Epithelial cell of proximal tubule (primary cell): ENCODE data around the gene TDO2. TPM values are rescaled to one million over a fixed set of nuclear protein-coding genes. Genes with fewer than 3 reads are reported as not detected.
"Not testable (repeated sequence)": the region's sequence is repeated elsewhere in the genome, so short reads cannot be mapped to it uniquely, and the experiment has no call there.

ENCODE experiments used
- DNase-seq: peaks from one replicate; pipeline ENCODE4 v3.0.0-alpha.2; 2011; ENCODE audit warnings: low read depth
- H3K4me3 ChIP-seq: 2 replicates; pipeline ENCODE4 v1.5.1; 2011; ENCODE audit warnings: low read depth, mild to moderate bottlenecking, low read length
- total RNA-seq: library from RNA; depleted of rRNA; stranded (reverse); fragments of >200 nt; gene quantifications from 2 replicates; pipeline ENCODE4 v1.2.3, GENCODE V29; 2015
- TF ChIP-seq, protein P1 (sequence below): conservative IDR thresholded peaks from 2 replicates; pipeline ENCODE4 v1.5.1; 2012; ENCODE audit warnings: low read depth, mild to moderate bottlenecking, low read length

Gene TDO2
- total RNA-seq, 1 donor from 2014 or later, result not detected

DNA sequence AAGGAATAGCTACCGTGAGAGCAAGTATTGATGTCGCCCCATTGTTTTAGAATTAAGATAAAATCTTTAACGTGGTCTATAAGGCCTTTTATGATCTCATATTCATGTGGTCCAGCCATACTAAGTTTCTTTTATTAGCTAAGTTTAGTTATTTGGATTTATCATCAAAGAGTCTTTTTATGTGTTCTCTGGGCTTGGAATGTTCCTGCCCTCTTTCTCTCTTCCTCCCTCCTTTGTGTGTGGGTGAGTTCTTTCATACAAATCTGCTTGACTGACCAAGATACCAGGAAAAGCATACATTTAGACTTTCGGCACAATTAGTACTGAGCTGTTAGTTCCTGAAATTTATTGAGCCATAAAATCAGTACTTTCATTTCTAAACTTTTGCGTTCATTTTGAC lies 11.3 kb downstream of the TDO2 start:
- DNase-seq, result no peak

DNA sequence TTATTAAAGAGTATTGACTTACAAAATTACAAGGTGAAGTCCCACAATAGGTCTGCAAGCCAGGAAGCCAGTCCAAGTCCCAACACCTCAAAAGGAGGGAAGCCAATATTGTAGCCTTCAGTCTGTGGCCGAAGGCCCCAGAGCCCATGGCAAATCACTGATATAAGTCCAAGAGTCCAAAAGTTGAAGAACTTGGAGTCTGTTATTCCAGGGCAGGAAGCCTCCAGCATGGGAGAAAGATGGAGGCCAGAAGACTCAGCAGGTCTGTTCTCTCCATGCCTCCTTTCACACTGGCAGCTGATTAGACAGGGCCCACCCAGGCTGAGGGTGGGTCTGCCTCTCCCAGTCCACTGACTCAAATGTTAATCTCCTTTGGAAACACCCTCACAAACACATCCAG lies 18.1 kb downstream of the TDO2 start:
- TF ChIP-seq, protein P1, sequence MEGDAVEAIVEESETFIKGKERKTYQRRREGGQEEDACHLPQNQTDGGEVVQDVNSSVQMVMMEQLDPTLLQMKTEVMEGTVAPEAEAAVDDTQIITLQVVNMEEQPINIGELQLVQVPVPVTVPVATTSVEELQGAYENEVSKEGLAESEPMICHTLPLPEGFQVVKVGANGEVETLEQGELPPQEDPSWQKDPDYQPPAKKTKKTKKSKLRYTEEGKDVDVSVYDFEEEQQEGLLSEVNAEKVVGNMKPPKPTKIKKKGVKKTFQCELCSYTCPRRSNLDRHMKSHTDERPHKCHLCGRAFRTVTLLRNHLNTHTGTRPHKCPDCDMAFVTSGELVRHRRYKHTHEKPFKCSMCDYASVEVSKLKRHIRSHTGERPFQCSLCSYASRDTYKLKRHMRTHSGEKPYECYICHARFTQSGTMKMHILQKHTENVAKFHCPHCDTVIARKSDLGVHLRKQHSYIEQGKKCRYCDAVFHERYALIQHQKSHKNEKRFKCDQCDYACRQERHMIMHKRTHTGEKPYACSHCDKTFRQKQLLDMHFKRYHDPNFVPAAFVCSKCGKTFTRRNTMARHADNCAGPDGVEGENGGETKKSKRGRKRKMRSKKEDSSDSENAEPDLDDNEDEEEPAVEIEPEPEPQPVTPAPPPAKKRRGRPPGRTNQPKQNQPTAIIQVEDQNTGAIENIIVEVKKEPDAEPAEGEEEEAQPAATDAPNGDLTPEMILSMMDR, result no peak
- no peak overlapping the region for H3K4me3 ChIP-seq
- DNase-seq, result no peak

More for the DNA sequence above, 11.3 kb downstream of the TDO2 start:
- H3K4me3 ChIP-seq, result no peak overlapping the region
- TF ChIP-seq, protein P1, result no peak

DNA sequence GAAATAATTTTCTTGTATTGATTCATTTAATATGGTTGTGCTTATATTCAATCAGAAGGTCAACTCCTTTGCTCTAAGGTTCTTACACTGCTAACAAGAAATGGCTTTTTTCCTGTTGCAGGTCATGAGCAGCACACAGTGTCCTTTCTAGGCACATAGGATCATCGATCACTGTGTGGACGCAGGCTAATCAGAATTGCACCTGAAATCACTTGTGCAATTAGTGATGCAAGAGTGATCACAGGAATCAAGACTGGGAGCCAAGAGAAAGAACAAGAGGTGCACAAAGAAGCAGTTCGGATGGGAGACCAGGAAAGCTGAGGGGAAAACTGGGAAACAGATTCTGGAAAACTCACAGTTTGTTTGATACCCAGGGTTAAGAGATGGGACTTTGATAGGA lies 21.1 kb downstream of the TDO2 start:
- DNase-seq, result no peak
- H3K4me3 ChIP-seq, result no peak overlapping the region
- TF ChIP-seq, protein P1, result no peak

DNA sequence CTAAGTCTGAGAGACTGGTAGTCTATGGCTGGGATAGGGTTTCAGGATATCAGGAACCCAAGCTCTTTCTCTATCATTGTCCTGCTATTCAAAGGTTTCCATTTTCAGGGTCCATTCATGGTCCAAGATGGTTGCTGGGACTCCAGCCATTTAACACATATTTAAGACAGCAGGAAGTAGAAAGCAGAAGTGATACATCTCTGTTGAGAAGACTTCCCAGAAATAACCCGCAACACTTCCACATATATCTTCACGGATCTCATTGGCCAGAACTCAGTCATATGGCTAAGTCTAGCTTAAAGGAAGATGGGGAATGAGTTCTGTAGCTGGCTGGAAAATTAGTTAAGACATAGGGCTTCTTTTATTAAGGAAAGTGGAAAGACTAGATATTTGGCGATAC lies 26.3 kb downstream of the TDO2 start:
- DNase-seq, result no peak
- TF ChIP-seq, protein P1, result no peak
- H3K4me3 ChIP-seq, result no peak overlapping the region

DNA sequence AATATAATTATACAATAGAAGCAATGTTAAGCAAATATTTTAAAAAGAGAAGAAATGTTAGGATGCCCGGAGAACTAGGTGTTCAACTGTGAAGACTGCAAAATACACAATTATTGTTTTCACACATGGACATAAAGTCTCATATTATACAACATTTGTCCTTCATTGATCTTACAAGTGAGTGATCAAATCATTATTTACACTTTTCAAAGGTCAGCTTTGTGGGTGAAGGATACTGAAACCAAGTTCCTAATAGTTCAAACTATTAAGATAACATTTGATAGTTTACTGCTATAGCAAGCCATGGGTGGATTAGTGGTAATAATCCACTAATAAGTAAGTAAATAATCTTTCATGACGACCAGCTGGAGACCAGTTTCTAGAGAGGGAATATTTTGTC lies 26.8 kb downstream of the TDO2 start:
- H3K4me3 ChIP-seq, result no peak overlapping the region
- DNase-seq, result no peak
- TF ChIP-seq, protein P1, result no peak

DNA sequence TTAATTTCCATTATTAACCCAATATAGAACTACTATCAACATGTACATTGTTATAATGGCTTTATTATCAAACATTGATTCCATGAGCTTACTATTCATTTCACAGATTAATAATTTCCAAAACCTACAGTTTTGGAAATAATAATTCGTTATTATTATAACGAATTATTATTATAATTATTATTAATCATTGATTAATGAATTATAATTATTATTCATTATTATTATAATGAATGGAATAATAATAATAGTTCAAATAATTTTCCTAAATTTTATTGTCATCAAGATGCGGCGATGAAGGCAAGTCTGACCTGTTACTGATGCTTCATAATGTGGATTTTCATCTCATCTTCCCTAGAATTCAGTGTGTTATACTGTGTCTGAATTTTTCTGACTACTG lies 28.1 kb downstream of the TDO2 start:
- H3K4me3 ChIP-seq, result no peak overlapping the region
- TF ChIP-seq, protein P1, result no peak
- no peak for DNase-seq

DNA sequence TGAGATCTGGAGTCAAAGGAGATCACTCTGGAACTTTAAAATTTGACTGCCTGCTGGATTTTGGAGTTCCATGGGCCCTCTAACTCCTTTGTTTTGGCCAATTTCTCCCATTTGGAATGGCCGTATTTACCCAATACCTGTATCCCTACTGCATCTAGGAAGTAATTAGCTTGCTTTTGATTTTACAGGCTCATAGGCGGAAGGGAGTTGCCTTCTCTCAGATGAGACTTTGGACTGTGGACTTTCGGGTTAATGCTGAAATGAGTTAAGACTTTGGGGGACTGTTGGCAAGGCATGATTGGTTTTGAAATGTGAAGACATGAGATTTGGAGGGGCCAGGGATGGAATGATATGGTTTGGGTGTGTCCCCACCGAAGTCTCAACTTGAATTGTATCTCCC lies 31.1 kb downstream of the TDO2 start:
- H3K4me3 ChIP-seq, DNase-seq: not testable (repeated sequence)
